HL-60/S4 (cell line): ENCODE results near the gene STX12.

Experiments used
- in situ Hi-C: fragments of 300-500 bp; cut with MboI; formaldehyde crosslinking; loops from 2 replicates; pipeline ENCODE4 v1.14.3; 2022; ENCODE audit warnings: low sequenced_read_pairs

The STX12 gene

GRCh38 chr1:27863538-27863915 lies 90.5 kb downstream of the STX12 start:
- in situ Hi-C loops: loop anchor here (25.0 kb wide), 1 partner anchor 349 kb away; no protein-coding TSS in a partner anchor

GRCh38 chr1:27864264-27864895 lies 91.4 kb downstream of the STX12 start:
- in situ Hi-C loops: loop anchor here (25.0 kb wide), 1 partner anchor 348 kb away; no protein-coding TSS in a partner anchor

DNA sequence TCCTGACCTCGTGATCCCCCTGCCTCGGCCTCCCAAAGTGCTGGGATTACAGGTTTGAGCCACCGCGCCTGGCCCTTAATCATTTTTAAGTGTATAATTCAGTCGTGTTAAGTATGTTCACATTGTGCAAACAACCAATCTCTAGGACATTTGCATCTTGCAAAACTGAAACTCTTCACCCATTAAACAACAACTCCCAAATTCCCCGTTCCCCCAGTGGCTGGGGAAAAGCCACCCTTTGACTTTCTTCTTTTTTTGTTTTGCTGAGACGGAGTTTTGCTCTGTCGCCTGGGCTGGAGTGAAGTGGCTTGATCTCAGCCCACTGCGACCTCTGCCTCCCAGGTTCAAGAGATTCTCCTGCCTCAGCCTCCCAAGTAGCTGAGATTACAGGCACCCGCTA lies 92.8 kb downstream of the STX12 start:
- in situ Hi-C loops: loop anchor here (25.0 kb wide), 1 partner anchor 346 kb away; no protein-coding TSS in a partner anchor

GRCh38 chr1:27868556-27868931 lies 95.5 kb downstream of the STX12 start:
- in situ Hi-C loops: loop anchor here (25.0 kb wide), 1 partner anchor 344 kb away; no protein-coding TSS in a partner anchor

GRCh38 chr1:27868932-27869718 lies 96.1 kb downstream of the STX12 start:
- in situ Hi-C loops: loop anchor here (25.0 kb wide), 1 partner anchor 343 kb away; no protein-coding TSS in a partner anchor

DNA sequence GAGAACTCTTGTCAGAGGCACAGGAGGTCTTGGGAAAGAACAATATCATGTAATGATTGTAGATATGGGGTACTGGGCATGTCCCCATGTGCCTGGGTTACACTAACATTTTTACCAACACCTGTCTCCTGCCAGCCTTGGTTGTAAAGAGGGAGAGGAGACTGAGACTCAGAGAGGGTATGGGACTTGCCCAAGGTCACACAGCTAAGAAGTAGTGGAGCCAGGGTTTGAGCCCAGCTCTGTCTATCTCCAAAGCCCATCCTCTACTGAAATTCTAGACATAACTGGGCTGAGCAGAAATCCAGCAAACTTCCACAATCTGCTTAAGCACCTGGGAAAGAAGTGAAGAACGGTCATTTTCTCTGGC lies 96.7 kb downstream of the STX12 start:
- in situ Hi-C loops: loop anchor here (25.0 kb wide), 1 partner anchor 343 kb away; no protein-coding TSS in a partner anchor

- in situ Hi-C loops: loop anchor here (25.0 kb wide), 1 partner anchor 341 kb away; no protein-coding TSS in a partner anchor
These were observed 98.1 kb downstream of the STX12 start for GRCh38 chr1:27871076-27871475.

- in situ Hi-C loops: loop anchor here (25.0 kb wide), 1 partner anchor 340 kb away; no protein-coding TSS in a partner anchor
These were observed 99.2 kb downstream of the STX12 start, which contains the start of gene THEMIS2 for GRCh38 chr1:27872059-27872801. Gene THEMIS2, plus strand, starts transcription at chr1:27872544. Its CDS starts 28 bp downstream, at chr1:27872572.

DNA sequence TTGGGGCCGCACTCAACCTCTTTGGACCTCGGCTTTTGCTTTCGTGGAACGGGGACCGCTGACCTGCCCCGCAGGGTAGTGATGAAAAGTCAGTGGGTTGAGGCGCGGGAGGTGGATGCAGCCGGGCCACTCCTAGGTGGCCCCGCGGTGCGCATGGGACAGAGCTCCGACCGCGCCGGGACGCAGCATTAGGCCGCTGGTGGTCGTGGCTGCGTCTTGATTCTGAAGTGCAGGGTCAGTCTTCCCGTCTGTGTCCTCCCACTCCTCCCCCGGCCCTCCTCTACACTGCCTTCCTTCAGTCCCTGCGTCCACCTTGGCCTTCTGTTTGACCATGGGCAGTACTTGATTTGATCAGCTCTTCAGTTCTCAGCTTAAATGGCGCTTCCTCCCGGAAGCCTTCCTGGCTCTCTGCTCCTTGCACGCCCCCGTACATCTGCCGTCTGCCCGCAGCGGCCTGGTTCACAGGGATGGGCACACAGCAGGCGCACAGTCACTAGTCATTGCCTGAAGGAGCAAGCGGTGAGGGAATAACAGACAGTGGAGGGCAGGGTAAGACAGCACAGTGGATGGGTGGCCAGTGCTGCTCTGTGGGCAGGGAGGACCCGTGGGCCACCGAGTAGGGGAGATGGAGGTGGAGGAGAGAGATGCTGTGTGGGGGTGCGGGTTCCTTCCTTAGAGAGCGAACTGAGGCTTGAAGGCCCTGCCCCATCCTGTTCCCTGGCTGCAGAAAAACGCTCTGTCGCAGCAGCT lies 100.0 kb downstream of the STX12 start:
- in situ Hi-C loops: loop anchor here (25.0 kb wide), 1 partner anchor 339 kb away; no protein-coding TSS in a partner anchor

GRCh38 chr1:27873671-27874384 lies 100.8 kb downstream of the STX12 start:
- in situ Hi-C loops: loop anchor here (25.0 kb wide), 1 partner anchor 338 kb away; no protein-coding TSS in a partner anchor
